ENCODE data around the gene NDRG3. TPM values are rescaled to one million over a fixed set of nuclear protein-coding genes. Genes with fewer than 3 reads are reported as not detected.

NDRG3 gene
- total RNA-seq (2014; rRNA removed) = 13.9 and 18.3 TPM in 2 replicates
- 19.2 TPM for polyA plus RNA-seq (2012)

DNA sequence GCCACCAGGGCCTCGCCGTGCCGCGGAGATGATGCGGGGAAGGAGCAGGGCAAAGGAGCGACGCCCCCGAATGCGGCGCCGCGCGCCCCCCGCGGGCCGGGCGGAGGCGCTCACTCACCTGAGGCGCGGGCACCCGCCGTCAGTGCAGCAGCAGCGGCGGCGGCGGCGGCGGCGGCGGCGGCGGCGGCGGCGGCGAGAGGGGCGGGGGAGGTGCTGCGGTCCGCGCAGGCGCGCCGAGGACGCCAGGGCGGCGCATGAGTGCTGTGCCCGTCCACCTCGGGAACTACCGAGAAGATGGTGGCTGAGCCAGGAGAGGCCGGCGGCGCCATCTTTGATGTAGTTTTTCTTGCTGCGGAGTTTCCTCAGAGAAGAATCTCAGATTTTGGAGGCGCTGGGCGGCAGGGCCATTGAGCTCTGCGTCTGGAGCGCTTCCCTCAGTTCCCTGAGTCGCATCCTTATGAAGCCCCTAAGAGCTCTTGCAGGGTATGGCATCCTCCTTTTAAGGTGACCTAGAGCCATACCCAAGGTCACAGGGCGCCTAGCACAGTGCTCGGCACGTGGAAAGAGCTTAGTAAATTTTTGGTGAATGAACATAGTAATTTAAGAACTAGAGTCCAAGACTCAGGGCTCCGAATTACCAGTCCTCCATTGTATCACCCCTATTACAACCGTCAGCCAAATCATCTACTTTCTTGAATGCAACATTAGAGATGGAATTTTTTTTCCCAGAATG, at the start of gene NDRG3:
Gene NDRG3 (minus strand): TSS at position 164 of the 733 bp plus-strand sequence. CDS start 24,355 bp downstream, outside the sequence.
- peak; percentile 90 for DNase-seq (ENCODE audit: low read depth)

GRCh38 chr20:36794116-36794474, 48.2 kb upstream of the NDRG3 start:
- DNase-seq (ENCODE audit: low read depth) = no peak

- DNase-seq (ENCODE audit: low read depth) = no peak
Observed at GRCh38 chr20:36793294-36794115, 47.6 kb upstream of the NDRG3 start.

GRCh38 chr20:36792422-36792821, 46.5 kb upstream of the NDRG3 start:
- DNase-seq (ENCODE audit: low read depth) = peak; percentile 77

- no peak for DNase-seq (ENCODE audit: low read depth)
Observed at GRCh38 chr20:36791862-36792261, 46.0 kb upstream of the NDRG3 start.

DNA sequence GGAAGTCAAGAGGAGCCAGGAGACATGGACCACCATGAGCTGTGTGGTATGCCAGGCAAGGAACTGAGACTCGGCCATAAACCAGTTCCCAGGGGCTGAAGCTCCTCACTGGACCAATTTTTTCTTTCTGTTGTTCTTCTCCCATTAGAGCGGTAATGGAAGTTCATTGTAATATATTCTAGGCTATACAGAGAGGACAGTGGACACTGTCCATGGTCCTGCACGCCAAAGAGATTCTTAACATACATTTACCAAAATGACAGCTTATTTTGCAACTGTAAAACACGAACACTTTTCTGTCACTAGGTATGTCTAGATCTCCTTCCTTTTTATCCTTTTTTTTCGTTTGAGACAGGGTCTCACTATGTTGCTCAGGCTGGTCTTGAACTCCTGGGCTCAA, 40.8 kb upstream of the NDRG3 start:
- DNase-seq (ENCODE audit: low read depth) = no peak

GRCh38 chr20:36786246-36786645, 40.4 kb upstream of the NDRG3 start:
- no peak for DNase-seq (ENCODE audit: low read depth)

DNA sequence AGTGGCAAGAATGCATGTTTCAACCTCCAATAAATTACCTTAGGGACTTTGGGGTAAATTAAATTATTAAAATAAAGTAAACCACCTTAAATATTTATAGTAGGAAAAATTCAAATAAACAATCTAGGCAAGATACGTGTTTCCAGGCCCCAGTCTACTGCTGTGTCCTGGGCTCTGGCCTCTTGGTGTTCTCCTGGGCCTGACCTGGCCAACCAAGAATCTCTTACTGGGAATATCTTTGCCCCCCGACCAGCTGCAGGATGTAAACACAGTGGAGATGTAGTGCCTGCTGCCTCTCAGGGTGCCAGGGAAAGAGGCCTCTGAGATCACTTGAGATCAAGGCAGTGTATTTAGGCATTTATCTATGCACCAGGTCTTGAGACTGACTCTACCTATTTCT, 39.4 kb upstream of the NDRG3 start:
- DNase-seq (ENCODE audit: low read depth) = no peak

DNA sequence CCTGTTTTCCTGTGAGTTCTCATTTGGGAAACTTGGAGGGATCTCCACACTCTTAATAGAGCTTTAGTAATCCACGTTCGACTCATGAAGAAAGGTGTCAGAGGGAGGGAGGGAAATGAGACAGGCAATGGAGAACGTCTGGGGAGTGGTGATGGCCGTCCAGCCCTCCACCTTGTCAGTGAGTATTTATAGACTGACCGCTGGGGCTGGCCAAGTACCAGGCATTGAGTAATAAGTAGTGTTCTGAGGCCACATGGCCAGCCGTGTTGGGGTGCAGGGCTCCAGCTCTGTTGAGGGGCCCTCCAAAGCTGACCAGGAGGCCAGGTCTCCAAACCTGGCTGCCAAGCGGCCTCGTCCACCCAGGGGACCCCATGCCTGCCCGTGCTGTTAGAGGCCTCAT, 39.0 kb upstream of the NDRG3 start:
- no peak for DNase-seq (ENCODE audit: low read depth)

DNA sequence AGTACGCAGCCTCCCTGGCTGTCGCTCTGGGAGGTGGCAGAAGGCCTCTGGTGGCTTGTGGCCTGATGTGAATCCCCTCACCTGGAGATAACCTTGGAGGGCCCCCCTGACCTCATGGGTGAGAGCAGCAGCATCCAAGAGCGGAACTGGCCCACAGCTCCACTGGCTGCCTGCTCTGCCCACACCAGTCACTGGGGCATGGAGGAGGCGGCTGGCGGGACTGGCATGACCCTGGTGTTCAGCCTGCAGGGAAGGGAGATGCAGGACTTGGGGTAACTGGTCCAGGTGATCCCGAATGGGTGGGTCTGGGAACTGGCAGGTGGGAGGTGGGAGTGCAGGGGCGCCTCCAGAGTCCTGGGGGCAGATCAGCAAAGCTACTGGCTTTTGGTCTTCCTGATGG, 38.2 kb upstream of the NDRG3 start:
- no peak for DNase-seq (ENCODE audit: low read depth)

GRCh38 chr20:36779656-36780025, 33.8 kb upstream of the NDRG3 start:
- DNase-seq (ENCODE audit: low read depth) = no peak

- no peak for DNase-seq (ENCODE audit: low read depth)
Observed at GRCh38 chr20:36778831-36779655, 33.2 kb upstream of the NDRG3 start.

GRCh38 chr20:36777576-36777975, 31.7 kb upstream of the NDRG3 start:
- DNase-seq (ENCODE audit: low read depth) = no peak

DNA sequence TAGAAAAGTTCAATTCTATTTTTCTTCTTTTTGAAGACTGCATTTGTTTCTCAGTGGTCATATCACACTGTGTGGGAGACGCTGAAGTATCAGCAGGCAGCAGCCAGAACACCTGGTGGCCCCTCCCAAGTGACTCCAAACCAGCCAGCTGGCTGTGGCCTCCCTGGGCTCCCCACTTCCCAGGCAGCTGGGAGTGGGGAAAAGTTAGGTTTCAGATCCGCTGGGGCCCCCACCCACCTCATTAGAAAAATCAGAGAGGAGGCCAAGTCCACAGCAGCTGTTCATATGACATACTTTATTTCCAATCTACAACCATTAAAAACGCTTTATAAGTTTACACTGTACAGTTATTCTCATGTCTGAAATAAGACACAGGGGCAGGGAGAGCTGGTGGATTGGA, 31.3 kb upstream of the NDRG3 start:
- DNase-seq (ENCODE audit: low read depth) = no peak

- DNase-seq (ENCODE audit: low read depth) = no peak
Observed at GRCh38 chr20:36775826-36776225, 29.9 kb upstream of the NDRG3 start.

DNA sequence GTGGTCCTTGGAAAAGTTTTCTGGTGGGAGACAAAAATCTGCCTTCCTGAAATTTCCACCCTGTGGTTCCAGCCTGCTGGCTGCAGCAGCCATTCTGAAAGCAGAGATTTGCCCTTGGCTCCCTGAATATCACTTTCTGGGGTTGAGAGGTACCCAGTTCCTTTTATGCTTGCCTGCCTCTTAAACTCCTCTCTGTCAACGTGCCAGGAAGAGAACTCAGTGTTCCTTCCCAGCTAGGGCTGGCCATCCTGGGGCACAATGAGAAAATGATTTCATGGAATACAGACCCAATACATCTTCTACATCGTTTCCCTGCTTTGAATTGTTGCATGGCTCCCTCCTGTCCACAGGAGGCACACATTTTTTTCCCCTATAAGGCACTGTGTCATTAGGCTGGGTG, 29.3 kb upstream of the NDRG3 start:
- peak; percentile 9 for DNase-seq (ENCODE audit: low read depth)

DNA sequence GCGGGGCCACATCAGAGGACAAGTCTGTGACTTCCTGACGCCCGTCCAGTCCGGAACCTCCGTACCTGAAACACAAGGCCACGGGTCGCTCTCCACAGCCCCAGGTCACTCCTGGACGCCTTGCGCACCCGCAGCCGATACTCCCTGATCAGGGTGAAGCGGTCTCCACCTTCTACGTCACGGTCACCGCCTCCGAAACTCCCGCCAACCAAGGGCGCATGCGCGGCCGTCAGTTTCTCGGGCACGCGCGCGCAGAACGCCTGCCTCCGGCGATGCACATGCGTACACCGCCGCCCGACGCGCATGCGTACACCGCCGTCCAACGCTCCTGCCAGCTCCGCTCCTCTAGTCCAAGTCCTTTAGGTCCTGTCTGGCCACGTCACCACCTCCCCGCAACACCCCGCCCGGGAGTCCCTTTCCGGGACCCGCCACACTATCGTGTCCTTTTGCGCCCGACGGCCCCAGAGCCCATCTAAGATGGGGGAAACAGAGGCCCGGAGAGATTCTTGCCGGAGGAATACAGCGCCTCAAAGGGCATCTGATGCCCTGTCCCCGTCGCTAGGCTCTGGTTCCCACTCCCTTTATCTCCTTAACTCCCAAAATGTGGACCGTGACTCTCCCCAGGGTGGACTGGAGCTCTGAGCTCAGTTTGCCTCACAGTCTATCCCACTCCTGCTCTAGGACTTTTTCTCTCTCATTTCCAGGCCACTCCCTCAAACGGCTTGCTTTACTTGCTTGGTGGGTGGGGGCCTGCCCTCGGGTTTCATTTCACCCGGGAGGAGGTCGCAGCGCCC, 27.9 kb upstream of the NDRG3 start, which contains the start of gene DSN1:
Gene DSN1 (minus strand): TSS at position 167 of the 794 bp plus-strand sequence. CDS start 2,305 bp downstream, outside the sequence.
- DNase-seq (ENCODE audit: low read depth) = peak; percentile 94

DNA sequence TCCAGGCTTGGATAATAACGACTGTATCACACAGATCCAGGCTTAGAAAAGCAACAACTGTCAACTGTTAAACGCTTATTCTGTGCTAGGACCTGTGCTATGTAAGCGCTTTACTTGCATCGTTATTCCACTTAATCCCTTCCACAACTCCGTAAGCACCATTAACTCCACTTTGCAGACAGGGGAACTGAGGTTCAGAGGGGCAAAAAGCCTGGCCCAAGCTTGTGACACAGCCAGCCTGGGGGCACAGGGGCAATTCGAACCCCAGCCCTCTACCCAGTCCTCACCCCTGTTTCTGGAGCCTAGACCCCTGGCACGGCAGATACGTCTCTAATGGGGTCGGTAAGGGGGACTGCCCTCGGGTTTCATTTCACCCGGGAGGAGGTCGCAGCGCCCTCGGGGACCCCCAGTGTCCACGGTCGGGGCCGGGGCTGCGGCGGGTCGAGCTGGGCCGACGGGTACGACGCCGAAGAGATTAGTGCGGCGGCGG, 27.3 kb upstream of the NDRG3 start:
- DNase-seq (ENCODE audit: low read depth) = peak; percentile 12

DNA sequence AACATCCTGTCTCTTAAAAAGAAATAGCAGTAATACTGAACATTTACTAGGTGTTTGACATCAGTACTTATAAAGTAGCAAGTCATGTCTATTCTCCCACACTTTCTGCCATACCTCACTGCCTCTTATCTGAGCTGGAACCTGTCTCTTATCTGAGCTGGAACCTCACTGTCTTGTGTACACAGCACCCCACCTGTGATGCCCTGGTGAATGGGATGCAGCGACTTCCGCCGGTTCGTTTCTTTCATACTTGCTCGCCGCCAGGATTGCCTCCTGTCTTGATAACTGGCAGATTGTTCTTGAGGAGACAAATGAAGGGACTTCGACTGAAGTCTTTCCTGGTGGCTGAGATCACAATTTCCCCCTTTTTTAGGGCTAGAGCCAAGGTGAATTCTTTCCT, 24.8 kb upstream of the NDRG3 start:
- no peak for DNase-seq (ENCODE audit: low read depth)

DNA sequence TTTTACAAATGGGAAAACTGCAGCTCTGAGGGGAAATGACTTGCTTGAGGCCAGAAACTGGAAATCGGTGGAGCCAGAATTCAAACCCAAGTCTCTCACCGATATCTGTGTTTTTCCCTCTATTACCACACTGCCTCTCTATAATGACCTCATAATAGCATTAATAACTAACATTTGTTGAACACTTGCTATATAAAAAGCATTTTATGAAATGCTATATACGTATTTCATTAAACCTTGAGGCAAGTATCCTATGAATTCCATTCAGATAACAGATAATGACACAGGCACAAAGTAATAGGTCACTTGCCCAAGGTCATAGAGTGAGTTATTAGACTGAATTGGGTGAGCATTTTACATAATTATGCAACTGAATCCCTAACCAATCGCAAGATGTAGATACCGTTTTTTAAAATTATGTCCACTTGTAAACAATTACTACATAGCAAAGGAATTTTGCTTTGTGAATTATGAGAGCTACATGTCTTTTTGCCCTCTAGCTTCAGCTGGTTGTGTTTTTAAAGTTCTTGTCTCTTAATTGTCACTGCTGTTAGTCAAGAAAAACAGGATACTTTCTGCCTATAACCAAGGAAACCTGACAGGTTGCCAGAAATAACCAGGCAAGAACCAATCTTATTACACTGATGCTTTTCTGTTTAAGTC, 23.0 kb upstream of the NDRG3 start:
- no peak for DNase-seq (ENCODE audit: low read depth)
